Muscle of leg (tissue), 11 donors: ENCODE measurements around the gene TRIM37. TPM values are rescaled to one million over a fixed set of nuclear protein-coding genes. Genes with fewer than 3 reads are reported as not detected.

Source experiments
- DNase-seq: peaks from one replicate; pipeline ENCODE4 v3.0.0; 2013
- H3K27ac ChIP-seq: one replicate; pipeline ENCODE4 v1.5.1; 2013; ENCODE audit warnings: mild to moderate bottlenecking, low read length, control low read depth
- H3K27me3 ChIP-seq: one replicate; pipeline ENCODE4 v1.6.1; 2013; ENCODE audit warnings: low read length; ENCODE audit not compliant: control insufficient read depth, insufficient read depth
- H3K36me3 ChIP-seq: one replicate; pipeline ENCODE4 v1.6.1; 2013; ENCODE audit warnings: low read length; ENCODE audit not compliant: control insufficient read depth, insufficient read depth
- H3K4me1 ChIP-seq: one replicate; pipeline ENCODE4 v1.6.1; 2013; ENCODE audit warnings: low read length; ENCODE audit not compliant: control insufficient read depth, insufficient read depth
- H3K4me3 ChIP-seq: one replicate; pipeline ENCODE4 v1.5.1; 2013; ENCODE audit warnings: low read length, control low read depth
- H3K9me3 ChIP-seq: replicated peaks from 2 replicates; pipeline ENCODE4 v1.6.1; 2013; ENCODE audit warnings: low read depth, low read length; ENCODE audit not compliant: control insufficient read depth
- WGBS: methylation state at CpG from one replicate; pipeline ENCODE4 v1.1.5; 2013; ENCODE audit warnings: missing lambda C conversion rate; ENCODE audit not compliant: insufficient coverage; 5-methylcytosine and 5-hydroxymethylcytosine counted together
- polyA plus RNA-seq, 8 donors: library from polyadenylated mRNA; unstranded; fragments of 120-200 nt; gene quantifications; one replicate each; pipeline versions ENCODE4 v1.2.1 to v1.2.3, GENCODE V29; 2013; ENCODE audit warnings: inconsistent platforms in 1 of 8, low replicate concordance in 1 of 8; ENCODE audit not compliant: insufficient read length in 8 of 8, insufficient read depth in 1 of 8
- total RNA-seq: library from RNA; stranded (reverse); fragments of 120-200 nt; gene quantifications from one replicate; pipeline ENCODE4 v1.2.4, GENCODE V29; 2013

The TRIM37 gene
- total and polyA plus RNA-seq, 9 donors = 11.1 to 16.0 (median 14.9) TPM

GRCh38 chr17:58998871-58999270 is 107.8 kb downstream of the TRIM37 start:
- WGBS = no CpG with 5 or more reads among the region's 4 CpGs
- H3K4me1 ChIP-seq = peaks cover 2% of the 10 kb centered on the region
- no peak overlapping the region for H3K4me3 ChIP-seq
- no peak overlapping the region for H3K27ac ChIP-seq
- H3K36me3 ChIP-seq = no peaks in the 10 kb centered on the region
- H3K9me3 ChIP-seq = no peaks in the 10 kb centered on the region
- DNase-seq = no peak
- H3K27me3 ChIP-seq = no peaks in the 10 kb centered on the region

GRCh38 chr17:58997756-58998553 is 108.7 kb downstream of the TRIM37 start:
- no peak overlapping the region for H3K27ac ChIP-seq
- no peaks in the 10 kb centered on the region for H3K36me3 ChIP-seq
- WGBS = no CpG with 5 or more reads among the region's 7 CpGs

GRCh38 chr17:58996968-58997367 is 109.7 kb downstream of the TRIM37 start:
- no peaks in the 10 kb centered on the region for H3K9me3 ChIP-seq
- 93% methylated on average over 2 of the region's 4 CpGs for WGBS
- H3K4me1 ChIP-seq = no peaks in the 10 kb centered on the region
- no peak overlapping the region for H3K4me3 ChIP-seq
- H3K27ac ChIP-seq = no peak overlapping the region
- no peaks in the 10 kb centered on the region for H3K36me3 ChIP-seq
- no peaks in the 10 kb centered on the region for H3K27me3 ChIP-seq
- peak; percentile 7 for DNase-seq

More at GRCh38 chr17:58997756-58998553, 108.7 kb downstream of the TRIM37 start:
- Histone ChIP-seq H3K27me3 (no peaks in the 10 kb centered on the region), H3K4me3 (no peak overlapping the region), H3K4me1 (peaks cover 2% of the 10 kb centered on the region), H3K9me3 (no peaks in the 10 kb centered on the region)
- no peak for DNase-seq

GRCh38 chr17:58995247-58995940 is 111.3 kb downstream of the TRIM37 start:
- Histone ChIP-seq H3K27ac (no peak overlapping the region), H3K4me1 (no peaks in the 10 kb centered on the region), H3K36me3 (no peaks in the 10 kb centered on the region), H3K4me3 (no peak overlapping the region), H3K9me3 (no peaks in the 10 kb centered on the region), H3K27me3 (no peaks in the 10 kb centered on the region)
- WGBS = no CpG with 5 or more reads among the region's 7 CpGs
- DNase-seq = no peak

- Histone ChIP-seq H3K27ac (no peak overlapping the region), H3K27me3 (no peaks in the 10 kb centered on the region), H3K9me3 (no peaks in the 10 kb centered on the region), H3K36me3 (no peaks in the 10 kb centered on the region), H3K4me3 (no peak overlapping the region), H3K4me1 (no peaks in the 10 kb centered on the region)
- no peak for DNase-seq
- 75% methylated on average over 4 of the region's 5 CpGs for WGBS
These were observed 113.4 kb downstream of the TRIM37 start for GRCh38 chr17:58993311-58993710.

GRCh38 chr17:58991718-58992331 is 114.9 kb downstream of the TRIM37 start:
- no peaks in the 10 kb centered on the region for H3K27me3 ChIP-seq
- no peak for DNase-seq
- no peaks in the 10 kb centered on the region for H3K9me3 ChIP-seq
- H3K4me3 ChIP-seq = no peak overlapping the region
- 93% methylated on average over 2 of the region's 4 CpGs for WGBS
- H3K36me3 ChIP-seq = no peaks in the 10 kb centered on the region
- no peaks in the 10 kb centered on the region for H3K4me1 ChIP-seq
- H3K27ac ChIP-seq = no peak overlapping the region

- Histone ChIP-seq H3K4me3 (no peak overlapping the region), H3K4me1 (no peaks in the 10 kb centered on the region), H3K9me3 (no peaks in the 10 kb centered on the region), H3K27ac (no peak overlapping the region), H3K27me3 (no peaks in the 10 kb centered on the region), H3K36me3 (no peaks in the 10 kb centered on the region)
- no peak for DNase-seq
- no CpG with 5 or more reads among the region's 2 CpGs for WGBS
These were observed 117.1 kb downstream of the TRIM37 start for GRCh38 chr17:58989629-58990028.

- Histone ChIP-seq H3K9me3 (no peaks in the 10 kb centered on the region), H3K36me3 (no peaks in the 10 kb centered on the region), H3K27me3 (no peaks in the 10 kb centered on the region), H3K4me1 (no peaks in the 10 kb centered on the region), H3K4me3 (no peak overlapping the region), H3K27ac (no peak overlapping the region)
- DNase-seq = no peak
- WGBS = 86% methylated on average over 1 of the region's 6 CpGs
These were observed 120.7 kb downstream of the TRIM37 start for GRCh38 chr17:58985971-58986370.

- Histone ChIP-seq H3K27me3 (no peaks in the 10 kb centered on the region), H3K27ac (no peak overlapping the region), H3K4me3 (no peak overlapping the region), H3K9me3 (no peaks in the 10 kb centered on the region), H3K36me3 (no peaks in the 10 kb centered on the region), H3K4me1 (no peaks in the 10 kb centered on the region)
- whole genome bisulfite sequencing = no CpG with 5 or more reads among the region's 6 CpGs
- no peak for DNase-seq
These were observed 121.3 kb downstream of the TRIM37 start for GRCh38 chr17:58985367-58985766.

- 92% methylated on average over 2 of the region's 3 CpGs for WGBS
- no peaks in the 10 kb centered on the region for H3K4me1 ChIP-seq
- H3K9me3 ChIP-seq = no peaks in the 10 kb centered on the region
- no peak overlapping the region for H3K4me3 ChIP-seq
- DNase-seq = no peak
- H3K36me3 ChIP-seq = no peaks in the 10 kb centered on the region
- no peaks in the 10 kb centered on the region for H3K27me3 ChIP-seq
- H3K27ac ChIP-seq = no peak overlapping the region
These were observed 124.1 kb downstream of the TRIM37 start for GRCh38 chr17:58982626-58983025.
